Bone marrow (tissue), 2 donors: ENCODE measurements around the gene CNTNAP2.
"Not testable (repeated sequence)": the region's sequence is repeated elsewhere in the genome, so short reads cannot be mapped to it uniquely, and the experiment has no call there.

Experiments
- DNase-seq, 2 donors: peaks; one replicate each; lab custom pipeline; 2025; lab: John Stamatoyannopoulos, UW

CNTNAP2 gene

GRCh38 chr7:148031811-148032210 lies 1915.2 kb downstream of the CNTNAP2 start:
- no peak for DNase-seq

DNA sequence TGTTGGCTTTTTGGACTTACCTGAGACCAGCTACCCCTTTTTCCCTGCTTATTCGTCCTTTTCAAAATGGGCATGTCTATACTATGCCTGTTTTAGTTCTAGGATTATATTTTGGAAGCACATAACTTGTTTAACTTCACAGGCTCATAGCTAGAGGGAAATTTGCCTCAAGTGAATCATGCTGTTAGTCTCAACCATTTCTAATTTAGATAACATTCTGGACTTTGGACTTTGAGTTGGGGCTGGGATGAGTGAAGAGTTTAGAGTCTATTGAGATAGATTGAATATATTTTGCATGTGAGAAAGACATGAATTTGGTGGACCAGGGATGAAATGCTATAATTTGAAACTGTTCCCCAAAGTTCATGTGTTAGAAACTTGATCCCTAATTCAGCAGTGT lies 1919.3 kb downstream of the CNTNAP2 start:
- no peak for DNase-seq

DNA sequence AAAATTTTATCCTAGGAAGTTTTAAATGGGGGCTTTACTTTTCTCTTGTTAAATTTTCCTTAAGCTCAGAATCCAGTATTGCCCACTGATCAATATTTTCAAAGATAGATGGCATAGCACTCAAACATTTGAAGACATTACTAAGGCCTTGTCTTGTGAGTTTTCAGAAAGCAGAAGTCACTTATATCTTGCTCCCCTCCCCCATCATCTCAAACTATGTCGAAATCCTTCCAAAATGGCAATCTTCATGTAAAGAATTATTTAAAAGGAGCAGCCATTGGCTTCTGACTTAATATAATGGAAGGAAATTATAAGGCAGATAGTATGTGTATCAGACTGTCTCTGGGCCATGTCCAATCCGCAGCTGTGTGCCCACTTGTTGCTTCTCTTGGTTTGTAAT lies 1920.4 kb downstream of the CNTNAP2 start:
- DNase-seq: no peak

- DNase-seq: no peak
Observed at GRCh38 chr7:148041156-148041555, 1924.6 kb downstream of the CNTNAP2 start.

- no peak for DNase-seq
Observed at GRCh38 chr7:148042935-148043631, 1926.5 kb downstream of the CNTNAP2 start.

DNA sequence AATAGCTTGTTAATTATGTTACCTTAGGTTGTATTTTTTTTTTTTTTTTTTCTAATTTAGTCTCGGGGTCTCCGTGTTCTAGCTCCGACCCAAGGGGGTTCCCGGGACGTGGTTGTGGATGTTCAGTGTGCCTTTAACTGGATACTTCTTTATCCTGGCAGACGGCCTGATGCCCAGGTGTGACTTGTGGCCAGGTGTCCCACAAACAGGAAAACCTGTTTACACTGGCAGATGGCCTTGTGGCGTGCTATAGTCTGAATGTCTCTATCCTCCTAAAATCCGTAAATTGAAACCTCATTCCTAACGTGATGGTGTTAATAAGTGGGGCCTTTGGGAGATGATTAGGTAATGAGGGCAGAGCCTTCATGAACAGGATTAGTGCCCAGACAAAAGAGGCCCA lies 1927.6 kb downstream of the CNTNAP2 start:
- DNase-seq: no peak

- DNase-seq: no peak
Observed at GRCh38 chr7:148045521-148045920, 1928.9 kb downstream of the CNTNAP2 start.

- DNase-seq: no peak
Observed at GRCh38 chr7:148049068-148049467, 1932.5 kb downstream of the CNTNAP2 start.

- no peak for DNase-seq
Observed at GRCh38 chr7:148050492-148051158, 1934.0 kb downstream of the CNTNAP2 start.

DNA sequence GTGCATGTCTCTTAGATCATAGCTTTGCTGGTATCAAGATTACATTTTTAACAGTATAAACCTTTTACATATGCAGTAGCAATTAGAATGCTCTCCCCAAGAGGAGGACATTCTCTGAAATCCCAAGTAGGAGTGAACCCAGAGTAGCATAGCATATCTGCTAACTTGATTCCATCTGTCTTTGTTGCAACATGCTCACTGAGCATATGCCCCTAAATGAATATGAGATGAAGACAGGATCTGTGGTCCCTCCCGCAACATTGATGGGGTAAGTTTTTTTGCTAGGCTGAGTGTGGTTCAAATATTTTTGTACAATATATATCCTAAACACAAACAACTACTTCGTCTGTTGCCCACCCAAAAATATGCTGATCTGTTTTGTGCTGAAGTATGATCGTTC lies 1939.8 kb downstream of the CNTNAP2 start:
- no peak for DNase-seq

- DNase-seq: no peak
Observed at GRCh38 chr7:148058092-148058491, 1941.5 kb downstream of the CNTNAP2 start.

DNA sequence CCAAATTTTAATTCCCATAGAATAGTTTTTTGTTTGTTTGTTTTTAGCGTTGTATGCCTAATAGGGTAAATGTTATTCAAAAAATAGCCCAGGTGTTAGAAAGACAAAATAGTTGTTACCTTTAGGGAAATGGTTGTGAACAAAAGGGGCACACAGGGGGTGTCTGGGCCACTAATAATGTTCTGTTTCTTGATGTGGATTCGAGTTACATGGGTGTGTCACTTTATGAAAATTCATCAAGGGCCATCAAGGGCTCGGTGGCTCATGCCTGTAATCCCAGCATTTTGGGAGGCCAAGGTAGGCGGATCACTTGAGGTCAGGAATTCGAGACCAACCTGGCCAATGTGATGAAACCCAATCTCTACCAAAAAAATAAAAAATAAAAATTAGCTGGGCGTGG lies 1942.2 kb downstream of the CNTNAP2 start:
- no peak for DNase-seq

- DNase-seq: no peak
Observed at GRCh38 chr7:148060724-148061123, 1944.1 kb downstream of the CNTNAP2 start.

DNA sequence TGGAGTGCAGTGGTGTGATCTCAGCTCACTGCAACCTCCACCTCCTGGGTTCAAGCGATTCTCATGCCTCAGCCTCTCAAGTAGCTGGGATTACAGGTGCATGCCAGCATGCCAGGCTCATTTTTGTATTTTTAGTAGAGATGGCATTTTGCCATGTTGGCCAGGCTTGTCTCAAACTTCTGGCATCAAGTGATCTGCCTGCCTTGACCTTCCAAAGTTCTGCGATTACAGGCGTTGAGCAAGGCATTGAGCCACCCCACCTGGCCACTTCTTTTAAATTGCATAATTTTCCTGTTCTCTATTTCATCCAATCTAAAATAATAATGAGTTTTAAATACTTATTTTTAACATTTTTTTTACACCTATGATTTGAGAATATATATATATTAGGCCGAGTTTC lies 1961.5 kb downstream of the CNTNAP2 start:
- DNase-seq: not testable (repeated sequence)

GRCh38 chr7:148079206-148080080 lies 1962.8 kb downstream of the CNTNAP2 start:
- DNase-seq: no peak

DNA sequence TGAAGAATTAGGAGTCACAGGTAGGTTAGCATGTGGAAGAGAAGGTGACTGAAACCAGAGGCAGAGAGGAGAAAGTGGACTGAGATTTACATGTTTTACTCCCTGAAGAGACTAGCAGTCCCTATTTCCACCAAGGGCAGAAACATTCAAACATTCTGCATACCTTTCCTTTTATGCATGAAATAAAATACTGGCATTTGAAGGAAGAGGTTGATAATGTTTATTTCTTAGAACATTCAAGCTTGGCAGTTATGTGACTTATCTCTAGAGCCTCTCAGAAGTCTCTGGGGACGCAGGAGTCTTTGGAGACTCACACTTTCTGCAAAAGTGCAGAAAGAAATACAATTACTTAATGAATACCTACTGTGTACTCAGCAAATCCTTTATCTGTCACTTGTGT lies 1966.8 kb downstream of the CNTNAP2 start:
- DNase-seq: no peak

DNA sequence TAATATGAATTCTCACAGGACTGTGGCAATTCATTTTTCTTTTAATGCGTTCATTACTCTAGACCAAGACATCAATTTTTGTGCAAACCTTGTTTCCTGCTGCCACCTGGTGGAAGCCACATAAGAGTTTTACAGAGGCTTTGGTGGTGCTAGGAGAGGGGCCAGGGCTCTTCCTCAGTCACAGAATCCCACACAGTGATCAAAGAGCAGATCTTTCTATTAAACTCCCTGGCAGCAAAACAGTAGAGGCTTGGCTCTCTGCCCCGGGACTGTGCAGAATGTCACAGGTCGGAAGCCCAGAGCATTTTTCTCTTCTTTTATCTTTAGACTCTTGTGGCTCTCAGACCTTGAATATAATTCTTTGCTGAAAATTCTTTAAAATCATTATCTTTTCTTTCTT lies 1967.5 kb downstream of the CNTNAP2 start:
- no peak for DNase-seq

DNA sequence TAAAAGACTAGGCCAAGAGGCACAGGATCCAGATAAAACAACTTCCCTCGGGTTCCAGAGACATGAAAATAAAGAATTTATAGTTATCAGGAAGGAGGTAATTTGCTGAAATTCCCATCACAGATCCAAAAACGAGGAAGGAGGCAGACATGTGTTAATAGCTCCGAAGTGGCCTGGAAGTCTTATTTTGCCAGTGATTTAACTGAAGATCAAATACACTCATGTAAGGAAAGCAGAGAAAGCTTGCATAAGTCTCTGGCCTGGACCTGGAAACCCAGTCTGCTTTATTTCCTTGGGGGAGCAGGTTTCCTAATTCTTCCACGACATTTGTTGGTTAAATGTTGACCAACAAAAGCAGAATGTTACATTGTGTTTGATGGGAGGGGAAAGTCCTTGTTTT lies 1975.3 kb downstream of the CNTNAP2 start:
- no peak for DNase-seq

GRCh38 chr7:148093375-148094166 lies 1977.0 kb downstream of the CNTNAP2 start:
- DNase-seq: no peak

- DNase-seq: no peak
Observed at GRCh38 chr7:148095066-148095465, 1978.5 kb downstream of the CNTNAP2 start.

GRCh38 chr7:148104136-148104716 lies 1987.6 kb downstream of the CNTNAP2 start:
- no peak for DNase-seq

DNA sequence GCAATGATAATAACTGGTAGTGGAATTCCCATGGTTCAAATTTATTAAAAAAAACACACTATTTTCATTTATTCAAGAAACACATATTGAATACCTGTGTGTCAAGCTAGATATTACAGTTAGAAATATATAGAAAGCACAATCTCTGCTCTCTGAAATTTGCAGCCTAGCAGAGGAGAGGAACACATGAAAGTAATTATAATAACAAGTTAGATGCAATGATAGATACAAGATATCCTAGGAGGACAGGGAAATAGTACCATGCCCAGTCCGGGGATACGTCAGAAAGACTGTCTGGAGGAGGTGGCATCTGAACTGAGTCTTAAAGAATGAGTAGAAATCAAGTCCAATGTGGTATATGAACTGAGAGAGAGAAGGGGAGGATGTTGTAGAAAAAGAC lies 1988.3 kb downstream of the CNTNAP2 start:
- DNase-seq: no peak
